Esophagus squamous epithelium (tissue), 4 donors: ENCODE data around the gene TIGD6.

ENCODE experiments used
- POLR2A ChIP-seq, 4 donors: fragments of 450-650 bp; IDR thresholded peaks; one replicate each; pipeline ENCODE4 v1.6.1; 2017; ENCODE audit warnings: antibody characterized with exemption in 4 of 4, mild to moderate bottlenecking in 4 of 4, moderate library complexity in 3 of 4
- TF ChIP-seq, protein P1 (sequence below), 6 experiments: fragments of 450-650 bp in 4 of 6; fragments of 200-600 bp in 2 of 6; sonication (generic) in 2 of 6; IDR thresholded peaks; one replicate each; pipeline ENCODE4 v1.5.1; 2016 to 2019; ENCODE audit warnings: antibody characterized with exemption in 6 of 6, mild to moderate bottlenecking in 4 of 6, moderate library complexity in 4 of 6

- TF ChIP-seq, protein P1, sequence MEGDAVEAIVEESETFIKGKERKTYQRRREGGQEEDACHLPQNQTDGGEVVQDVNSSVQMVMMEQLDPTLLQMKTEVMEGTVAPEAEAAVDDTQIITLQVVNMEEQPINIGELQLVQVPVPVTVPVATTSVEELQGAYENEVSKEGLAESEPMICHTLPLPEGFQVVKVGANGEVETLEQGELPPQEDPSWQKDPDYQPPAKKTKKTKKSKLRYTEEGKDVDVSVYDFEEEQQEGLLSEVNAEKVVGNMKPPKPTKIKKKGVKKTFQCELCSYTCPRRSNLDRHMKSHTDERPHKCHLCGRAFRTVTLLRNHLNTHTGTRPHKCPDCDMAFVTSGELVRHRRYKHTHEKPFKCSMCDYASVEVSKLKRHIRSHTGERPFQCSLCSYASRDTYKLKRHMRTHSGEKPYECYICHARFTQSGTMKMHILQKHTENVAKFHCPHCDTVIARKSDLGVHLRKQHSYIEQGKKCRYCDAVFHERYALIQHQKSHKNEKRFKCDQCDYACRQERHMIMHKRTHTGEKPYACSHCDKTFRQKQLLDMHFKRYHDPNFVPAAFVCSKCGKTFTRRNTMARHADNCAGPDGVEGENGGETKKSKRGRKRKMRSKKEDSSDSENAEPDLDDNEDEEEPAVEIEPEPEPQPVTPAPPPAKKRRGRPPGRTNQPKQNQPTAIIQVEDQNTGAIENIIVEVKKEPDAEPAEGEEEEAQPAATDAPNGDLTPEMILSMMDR (IDR thresholded peaks at IDR 0.05) = no peak
- TF ChIP-seq POLR2A (IDR thresholded peaks at IDR 0.05) = no peak
Observed at GRCh38 chr5:149961186-149961685, 39.2 kb downstream of the TIGD6 start.
